ENCODE measurements around the gene MMP17. TPM values are rescaled to one million over a fixed set of nuclear protein-coding genes. Genes with fewer than 3 reads are reported as not detected.

Gene MMP17
- total RNA-seq, 1 experiment from 2014 or later: 30.2 TPM

DNA sequence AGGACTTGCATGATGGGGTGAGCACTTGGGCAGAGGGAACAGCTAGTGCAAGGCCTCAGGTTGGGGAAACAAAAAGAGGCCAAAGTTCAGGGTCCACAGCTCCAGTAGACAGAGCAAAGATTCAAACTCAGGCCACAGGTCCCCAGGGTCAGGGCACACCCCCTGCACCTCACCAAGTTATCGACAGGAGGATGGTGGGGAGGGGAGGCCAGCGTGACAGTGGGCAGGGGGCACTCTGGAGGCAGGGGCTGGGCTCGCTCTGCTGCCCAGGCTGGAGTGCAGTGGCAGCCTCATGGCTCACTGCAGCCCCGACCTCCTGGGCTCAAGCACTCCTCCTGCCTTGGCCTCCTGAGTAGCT, 33.9 kb downstream of the MMP17 start:
- ATAC-seq: no peak
- ChIA-PET POLR2A (ENCODE audit: unreplicated experiment) (no interaction called here), CTCF (interaction anchor here (1.0 kb wide), 1 partner anchor 26 kb away, joined by 3 read pairs; no protein-coding TSS in a partner anchor)
- H3K4me2 ChIP-seq (ENCODE audit: low read length): no peak overlapping the region
- H3K79me2 ChIP-seq (ENCODE audit: low read length): no peaks in the 10 kb centered on the region
- no peak overlapping the region for H3K27ac ChIP-seq (ENCODE audit: low read length)
- no peaks in the 10 kb centered on the region for H3K36me3 ChIP-seq (ENCODE audit: low read depth, low read length)
- H3K9me3 ChIP-seq (ENCODE audit: low read length): no peaks in the 10 kb centered on the region
- H3F3A ChIP-seq (ENCODE audit: low read length, unreplicated experiment): no peaks in the 10 kb centered on the region
- no peaks in the 10 kb centered on the region for H4K20me1 ChIP-seq (ENCODE audit: low read length)
- no peak overlapping the region for H2AFZ ChIP-seq (ENCODE audit: low read length)
- H3K4me1 ChIP-seq (ENCODE audit: insufficient read depth, low read length): peaks cover 55% of the 10 kb centered on the region
- TF ChIP-seq, protein P1, sequence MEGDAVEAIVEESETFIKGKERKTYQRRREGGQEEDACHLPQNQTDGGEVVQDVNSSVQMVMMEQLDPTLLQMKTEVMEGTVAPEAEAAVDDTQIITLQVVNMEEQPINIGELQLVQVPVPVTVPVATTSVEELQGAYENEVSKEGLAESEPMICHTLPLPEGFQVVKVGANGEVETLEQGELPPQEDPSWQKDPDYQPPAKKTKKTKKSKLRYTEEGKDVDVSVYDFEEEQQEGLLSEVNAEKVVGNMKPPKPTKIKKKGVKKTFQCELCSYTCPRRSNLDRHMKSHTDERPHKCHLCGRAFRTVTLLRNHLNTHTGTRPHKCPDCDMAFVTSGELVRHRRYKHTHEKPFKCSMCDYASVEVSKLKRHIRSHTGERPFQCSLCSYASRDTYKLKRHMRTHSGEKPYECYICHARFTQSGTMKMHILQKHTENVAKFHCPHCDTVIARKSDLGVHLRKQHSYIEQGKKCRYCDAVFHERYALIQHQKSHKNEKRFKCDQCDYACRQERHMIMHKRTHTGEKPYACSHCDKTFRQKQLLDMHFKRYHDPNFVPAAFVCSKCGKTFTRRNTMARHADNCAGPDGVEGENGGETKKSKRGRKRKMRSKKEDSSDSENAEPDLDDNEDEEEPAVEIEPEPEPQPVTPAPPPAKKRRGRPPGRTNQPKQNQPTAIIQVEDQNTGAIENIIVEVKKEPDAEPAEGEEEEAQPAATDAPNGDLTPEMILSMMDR (conservative IDR thresholded peaks at IDR 0.05; ENCODE audit: low read depth, low read length): no peak
- TF ChIP-seq EZH2 (IDR thresholded peaks at IDR 0.05; ENCODE audit: low read length, unreplicated experiment) (no peak), EZH2phosphoT487 (IDR thresholded peaks at IDR 0.05; ENCODE audit: borderline replicate concordance, low read length) (no peak)
- no peak for DNase-seq
- no TSS peak for BruUV-seq (replicated peaks)
- intact Hi-C loops (cut with micrococcal nuclease): no loop called here
- no peaks in the 10 kb centered on the region for H3K9me2 ChIP-seq (replicated peaks; ENCODE audit: low read length)
- no peak overlapping the region for H3K4me3 ChIP-seq (ENCODE audit: low read length)
- no peaks in the 10 kb centered on the region for H3K27me3 ChIP-seq (ENCODE audit: low read length)
- H3K9ac ChIP-seq (ENCODE audit: low read length): no peak overlapping the region

DNA sequence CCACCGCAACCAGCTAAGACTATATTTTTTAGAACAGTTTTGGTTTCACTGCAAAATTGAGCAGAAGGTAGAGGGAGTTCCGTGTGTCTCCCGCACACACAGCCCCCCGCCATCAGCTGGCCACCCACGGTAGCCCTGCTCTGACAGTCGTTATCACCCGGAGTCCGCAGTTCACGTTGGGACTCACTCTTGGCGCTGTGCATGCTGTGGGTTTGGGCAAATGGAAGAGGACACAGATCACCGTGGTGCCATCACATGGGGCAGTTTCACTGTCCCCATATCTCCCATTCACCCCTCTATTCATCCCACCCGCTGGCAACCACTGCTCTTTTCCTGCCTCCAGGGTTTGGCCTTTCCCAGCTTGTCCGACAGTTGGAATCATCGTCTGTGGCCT, 34.4 kb downstream of the MMP17 start:
- Histone ChIP-seq H3K4me3 (ENCODE audit: low read length) (no peak overlapping the region), H3K9me2 (replicated peaks; ENCODE audit: low read length) (no peaks in the 10 kb centered on the region), H3K4me1 (ENCODE audit: insufficient read depth, low read length) (peaks cover 56% of the 10 kb centered on the region), H3K27ac (ENCODE audit: low read length) (no peak overlapping the region), H3F3A (ENCODE audit: low read length, unreplicated experiment) (no peaks in the 10 kb centered on the region), H3K36me3 (ENCODE audit: low read depth, low read length) (no peaks in the 10 kb centered on the region), H2AFZ (ENCODE audit: low read length) (no peak overlapping the region), H3K9ac (ENCODE audit: low read length) (no peak overlapping the region), H3K9me3 (ENCODE audit: low read length) (no peaks in the 10 kb centered on the region), H3K27me3 (ENCODE audit: low read length) (no peaks in the 10 kb centered on the region), H3K4me2 (ENCODE audit: low read length) (no peak overlapping the region), H3K79me2 (ENCODE audit: low read length) (no peaks in the 10 kb centered on the region), H4K20me1 (ENCODE audit: low read length) (no peaks in the 10 kb centered on the region)
- DNase-seq: no peak
- intact Hi-C loops (cut with micrococcal nuclease): no loop called here
- no peak for ATAC-seq
- BruUV-seq (replicated peaks): no TSS peak
- ChIA-PET POLR2A (ENCODE audit: unreplicated experiment) (no interaction called here), CTCF (no interaction called here)
- TF ChIP-seq, protein P1 (conservative IDR thresholded peaks at IDR 0.05; ENCODE audit: low read depth, low read length): no peak
- no peak for TF ChIP-seq EZH2phosphoT487 (IDR thresholded peaks at IDR 0.05; ENCODE audit: borderline replicate concordance, low read length)
- TF ChIP-seq EZH2 (IDR thresholded peaks at IDR 0.05; ENCODE audit: low read length, unreplicated experiment): no peak

DNA sequence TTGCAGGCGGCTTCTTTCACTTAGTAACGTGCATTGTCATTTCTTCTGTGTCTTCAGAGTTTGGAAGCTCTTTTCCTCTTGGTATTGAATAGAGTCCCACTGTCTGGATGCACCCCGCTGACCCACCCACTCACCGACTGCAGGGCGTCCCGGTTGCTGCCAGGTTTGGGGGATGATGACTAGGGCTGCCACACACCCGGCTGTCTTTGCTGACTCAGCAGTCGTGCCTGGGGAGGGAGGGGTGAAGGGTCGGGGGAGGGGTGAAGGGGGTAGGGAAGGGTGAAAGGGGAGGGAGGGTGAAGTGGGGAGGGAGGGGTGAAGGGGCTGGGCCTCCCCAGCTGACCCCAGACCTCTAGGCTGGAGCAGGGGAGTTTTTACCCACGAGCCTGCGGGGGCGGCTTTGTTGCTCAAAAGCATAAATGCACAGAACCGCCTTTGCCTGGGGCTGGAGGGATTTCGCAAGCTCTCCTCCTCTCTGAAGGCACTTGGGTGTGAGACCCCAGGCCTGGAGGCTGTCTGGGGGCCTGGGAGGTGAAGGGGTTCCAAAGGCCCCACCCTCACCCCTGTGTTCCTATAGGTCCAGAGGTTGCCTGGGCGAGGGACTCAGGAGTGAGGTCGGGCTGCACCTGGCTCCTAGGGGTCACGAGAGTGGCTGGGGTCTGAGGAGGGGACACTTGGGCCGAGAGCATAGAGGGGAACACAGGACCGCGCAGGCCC, 35.0 kb downstream of the MMP17 start:
- H3K9me3 ChIP-seq (ENCODE audit: low read length): no peaks in the 10 kb centered on the region
- no peak overlapping the region for H2AFZ ChIP-seq (ENCODE audit: low read length)
- H3K4me1 ChIP-seq (ENCODE audit: insufficient read depth, low read length): peaks cover 62% of the 10 kb centered on the region
- H3K27me3 ChIP-seq (ENCODE audit: low read length): no peaks in the 10 kb centered on the region
- H4K20me1 ChIP-seq (ENCODE audit: low read length): no peaks in the 10 kb centered on the region
- no TSS peak for BruUV-seq (replicated peaks)
- no peak overlapping the region for H3K9ac ChIP-seq (ENCODE audit: low read length)
- ATAC-seq (no peak), DNase-seq (no peak)
- no peaks in the 10 kb centered on the region for H3K36me3 ChIP-seq (ENCODE audit: low read depth, low read length)
- H3K27ac ChIP-seq (ENCODE audit: low read length): no peak overlapping the region
- intact Hi-C loops (cut with micrococcal nuclease): no loop called here
- ChIA-PET POLR2A (ENCODE audit: unreplicated experiment) (no interaction called here), CTCF (interaction anchor here (1.5 kb wide), 1 partner anchor 20 kb away, joined by 3 read pairs; no protein-coding TSS in a partner anchor)
- H3K4me3 ChIP-seq (ENCODE audit: low read length): no peak overlapping the region
- no peaks in the 10 kb centered on the region for H3K79me2 ChIP-seq (ENCODE audit: low read length)
- no peak overlapping the region for H3K4me2 ChIP-seq (ENCODE audit: low read length)
- H3K9me2 ChIP-seq (replicated peaks; ENCODE audit: low read length): no peaks in the 10 kb centered on the region
- TF ChIP-seq EZH2 (IDR thresholded peaks at IDR 0.05; ENCODE audit: low read length, unreplicated experiment) (no peak), EZH2phosphoT487 (IDR thresholded peaks at IDR 0.05; ENCODE audit: borderline replicate concordance, low read length) (no peak)
- TF ChIP-seq, protein P1 (conservative IDR thresholded peaks at IDR 0.05; ENCODE audit: low read depth, low read length): no peak
- H3F3A ChIP-seq (ENCODE audit: low read length, unreplicated experiment): no peaks in the 10 kb centered on the region
